Fibroblast of lung (primary cell): ENCODE results near the gene TMEM184A. TPM values are rescaled to one million over a fixed set of nuclear protein-coding genes. Genes with fewer than 3 reads are reported as not detected.

ENCODE experiments used
- DNase-seq, 2 donors: peaks; one replicate each; pipeline versions ENCODE4 v3.0.0 to v3.0.0-alpha.2; 2010; ENCODE audit warnings: low read depth in 2 of 2
- H2AFZ ChIP-seq: 2 replicates; pipeline ENCODE4 v1.5.1; 2012; ENCODE audit warnings: low read length, control low read depth, inconsistent platforms
- H3K27ac ChIP-seq: 2 replicates; pipeline ENCODE4 v1.5.1; 2011; ENCODE audit warnings: low read length, control low read depth; ENCODE audit not compliant: insufficient read depth
- H3K27me3 ChIP-seq: 2 replicates; pipeline ENCODE4 v1.5.1; 2011; ENCODE audit warnings: mild to moderate bottlenecking, low read length; ENCODE audit not compliant: control insufficient read depth, insufficient read depth
- H3K36me3 ChIP-seq: 2 replicates; pipeline ENCODE4 v1.5.1; 2011; ENCODE audit warnings: low read length; ENCODE audit not compliant: control insufficient read depth, insufficient read depth
- H3K4me1 ChIP-seq: 2 replicates; pipeline ENCODE4 v1.5.1; 2011; ENCODE audit warnings: low read length; ENCODE audit not compliant: control insufficient read depth, insufficient read depth; ENCODE audit errors: extremely low read depth
- H3K4me2 ChIP-seq: 2 replicates; pipeline ENCODE4 v1.5.1; 2011; ENCODE audit warnings: low read length, control low read depth; ENCODE audit not compliant: insufficient read depth; ENCODE audit errors: extremely low read depth
- H3K4me3 ChIP-seq, 4 experiments: fragments of 200-600 bp in 1 of 4; sonication (generic) in 1 of 4; replicated peaks in 1 of 4; 2 replicates each; pipeline ENCODE4 v1.5.1; 2011 to 2016; ENCODE audit warnings: low read length in 4 of 4, low read depth in 3 of 4, mild to moderate bottlenecking in 3 of 4, control low read depth in 2 of 4, inconsistent platforms in 1 of 4, mixed read lengths in 1 of 4; ENCODE audit not compliant: insufficient read depth in 1 of 4; ENCODE audit errors: control extremely low read depth in 1 of 4
- H3K79me2 ChIP-seq: 2 replicates; pipeline ENCODE4 v1.5.1; 2012; ENCODE audit warnings: mild to moderate bottlenecking, low read length, inconsistent platforms; ENCODE audit not compliant: control insufficient read depth, insufficient read depth
- H3K9ac ChIP-seq: 2 replicates; pipeline ENCODE4 v1.5.1; 2011; ENCODE audit warnings: mild to moderate bottlenecking, low read length, control low read depth; ENCODE audit not compliant: insufficient read depth
- H3K9me3 ChIP-seq: 2 replicates; pipeline ENCODE4 v1.5.1; 2012; ENCODE audit warnings: low read depth, low read length; ENCODE audit not compliant: control insufficient read depth, insufficient read depth
- H4K20me1 ChIP-seq: 2 replicates; pipeline ENCODE4 v1.5.1; 2011; ENCODE audit warnings: low read length; ENCODE audit not compliant: control insufficient read depth, insufficient read depth; ENCODE audit errors: extremely low read depth
- CTCF ChIP-seq, 2 donors: IDR thresholded peaks in 1 of 2; conservative IDR thresholded peaks in 1 of 2; 1 replicate in 1 of 2; 2 replicates in 1 of 2; pipeline ENCODE4 v1.5.1; 2011 to 2012; ENCODE audit warnings: low read length in 2 of 2, control low read depth in 1 of 2, inconsistent platforms in 1 of 2, low read depth in 1 of 2, mild to moderate bottlenecking in 1 of 2
- EZH2 ChIP-seq: IDR thresholded peaks from 2 replicates; pipeline ENCODE4 v1.5.1; 2012; ENCODE audit warnings: low read length, control low read depth, mild to moderate bottlenecking; ENCODE audit errors: missing control alignments
- polyA plus RNA-seq, 2 donors: library from polyadenylated mRNA; depleted of rRNA in 1 of 2; stranded (reverse) in 1 of 2; unstranded in 1 of 2; fragments of >200 nt; gene quantifications; 2 replicates each; pipeline ENCODE4 v1.2.1, GENCODE V29; 2011 to 2012; ENCODE audit warnings: missing spikeins in 1 of 2
- total RNA-seq: library from RNA; depleted of rRNA; stranded (reverse); fragments of >200 nt; gene quantifications from 2 replicates; pipeline ENCODE4 v1.2.1, GENCODE V29; 2014

The TMEM184A gene
- total and polyA plus RNA-seq, 2 donors (not counting 1 experiment from before 2014, with no cell fraction given), result under 0.01 to 0.05 TPM

DNA sequence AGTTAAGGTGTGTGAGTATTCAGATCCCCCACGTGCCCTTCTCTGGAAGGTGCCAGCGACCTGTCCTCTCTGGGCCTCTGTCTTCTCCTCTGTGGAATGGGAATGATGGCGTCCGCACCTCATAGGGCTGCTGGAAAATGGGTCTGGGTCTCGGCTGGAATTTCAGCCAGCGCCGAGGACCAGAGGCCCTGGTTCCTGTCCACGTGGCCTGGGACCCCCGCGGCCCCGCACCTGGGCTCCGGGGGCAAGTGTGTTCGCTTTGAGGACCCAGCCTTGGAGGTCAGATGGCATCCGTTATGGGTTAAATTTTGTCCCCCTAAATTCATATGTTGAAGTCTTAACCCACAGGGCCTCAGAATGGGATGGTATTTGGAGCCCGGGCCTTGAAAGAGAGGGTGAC, 46.4 kb upstream of the TMEM184A start:
- Histone ChIP-seq H3K4me3 (no peak overlapping the region), H3K4me2 (no peak overlapping the region), H3K9ac (no peak overlapping the region), H3K27me3 (peaks cover 4% of the 10 kb centered on the region), H3K27ac (no peak overlapping the region), H4K20me1 (no peaks in the 10 kb centered on the region), H3K4me1 (no peaks in the 10 kb centered on the region), H3K79me2 (no peaks in the 10 kb centered on the region), H3K9me3 (no peaks in the 10 kb centered on the region), H3K36me3 (no peaks in the 10 kb centered on the region), H2AFZ (no peak overlapping the region)
- no peak for DNase-seq
- no peak for TF ChIP-seq CTCF (conservative IDR thresholded peaks at IDR 0.05 in 1 of 2, IDR thresholded peaks at IDR 0.05 in 1 of 2; ENCODE audit: low read depth in 1 of 2, low read length in 2 of 2)
- TF ChIP-seq EZH2, result no peak

- TF ChIP-seq EZH2 (no peak), CTCF (conservative IDR thresholded peaks at IDR 0.05 in 1 of 2, IDR thresholded peaks at IDR 0.05 in 1 of 2; ENCODE audit: low read depth in 1 of 2, low read length in 2 of 2) (no peak)
- Histone ChIP-seq H3K4me1 (no peaks in the 10 kb centered on the region), H3K9ac (no peak overlapping the region), H4K20me1 (no peaks in the 10 kb centered on the region), H3K4me3 (no peak overlapping the region), H3K36me3 (no peaks in the 10 kb centered on the region), H2AFZ (no peak overlapping the region), H3K27me3 (peaks cover 4% of the 10 kb centered on the region), H3K27ac (no peak overlapping the region), H3K79me2 (no peaks in the 10 kb centered on the region), H3K4me2 (no peak overlapping the region), H3K9me3 (no peaks in the 10 kb centered on the region)
- DNase-seq, result no peak
These were observed 46.0 kb upstream of the TMEM184A start for GRCh38 chr7:1601956-1602355.

DNA sequence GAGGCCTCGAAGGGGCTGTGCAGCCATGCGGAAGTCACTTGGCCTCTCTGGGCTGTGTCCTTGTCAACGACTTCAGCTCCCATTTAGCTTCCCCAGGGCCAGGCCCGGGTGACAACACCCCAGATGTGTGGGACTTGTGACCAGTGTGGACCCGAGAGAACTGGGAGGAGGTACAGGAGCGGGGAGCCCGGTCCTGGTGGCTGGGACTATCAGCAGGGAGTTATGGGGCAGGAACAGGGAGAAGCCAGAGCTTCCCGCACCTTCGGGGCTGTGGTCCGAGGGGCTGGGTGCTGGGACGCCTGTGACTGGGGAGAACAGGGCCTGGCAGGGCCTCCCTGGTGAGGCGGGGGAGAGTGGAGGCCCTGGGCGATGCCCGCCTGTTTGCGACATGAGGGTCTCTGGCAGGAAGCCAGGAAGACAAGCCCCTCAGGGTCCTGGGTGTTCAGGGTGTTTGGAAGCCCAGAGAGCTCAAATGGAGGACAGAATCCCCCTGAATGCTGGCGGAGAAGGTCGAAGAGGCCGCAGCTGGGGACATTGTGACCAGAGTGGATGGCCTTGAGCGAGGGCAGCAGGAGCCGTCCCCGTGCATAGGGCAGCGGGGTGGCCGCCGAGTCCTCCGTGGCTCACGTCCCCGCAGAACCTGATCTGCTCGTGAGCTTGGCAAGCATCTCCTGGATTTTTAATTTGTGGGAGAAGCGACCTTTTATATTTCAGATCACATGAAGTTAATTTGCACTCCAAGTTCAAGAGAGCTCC, 43.8 kb upstream of the TMEM184A start:
- H3K27ac ChIP-seq, result no peak overlapping the region
- TF ChIP-seq CTCF (conservative IDR thresholded peaks at IDR 0.05 in 1 of 2, IDR thresholded peaks at IDR 0.05 in 1 of 2; ENCODE audit: low read depth in 1 of 2, low read length in 2 of 2), result no peak
- H3K27me3 ChIP-seq, result peaks cover 16% of the 10 kb centered on the region
- no peak overlapping the region for H3K4me3 ChIP-seq
- no peaks in the 10 kb centered on the region for H3K36me3 ChIP-seq
- H3K4me1 ChIP-seq, result no peaks in the 10 kb centered on the region
- H3K9ac ChIP-seq, result no peak overlapping the region
- H3K4me2 ChIP-seq, result no peak overlapping the region
- no peaks in the 10 kb centered on the region for H3K9me3 ChIP-seq
- DNase-seq, result no peak
- H2AFZ ChIP-seq, result no peak overlapping the region
- no peaks in the 10 kb centered on the region for H4K20me1 ChIP-seq
- no peaks in the 10 kb centered on the region for H3K79me2 ChIP-seq
